Fibroblast of lung (primary cell): ENCODE measurements around the gene KCTD2.

ENCODE experiments used
- EZH2 ChIP-seq: IDR thresholded peaks from 2 replicates; pipeline ENCODE4 v1.5.1; 2012; ENCODE audit warnings: low read length, control low read depth, mild to moderate bottlenecking; ENCODE audit errors: missing control alignments
- TF ChIP-seq, protein P1 (sequence below), 2 donors: IDR thresholded peaks in 1 of 2; conservative IDR thresholded peaks in 1 of 2; 1 replicate in 1 of 2; 2 replicates in 1 of 2; pipeline ENCODE4 v1.5.1; 2011 to 2012; ENCODE audit warnings: low read length in 2 of 2, control low read depth in 1 of 2, inconsistent platforms in 1 of 2, low read depth in 1 of 2, mild to moderate bottlenecking in 1 of 2

DNA sequence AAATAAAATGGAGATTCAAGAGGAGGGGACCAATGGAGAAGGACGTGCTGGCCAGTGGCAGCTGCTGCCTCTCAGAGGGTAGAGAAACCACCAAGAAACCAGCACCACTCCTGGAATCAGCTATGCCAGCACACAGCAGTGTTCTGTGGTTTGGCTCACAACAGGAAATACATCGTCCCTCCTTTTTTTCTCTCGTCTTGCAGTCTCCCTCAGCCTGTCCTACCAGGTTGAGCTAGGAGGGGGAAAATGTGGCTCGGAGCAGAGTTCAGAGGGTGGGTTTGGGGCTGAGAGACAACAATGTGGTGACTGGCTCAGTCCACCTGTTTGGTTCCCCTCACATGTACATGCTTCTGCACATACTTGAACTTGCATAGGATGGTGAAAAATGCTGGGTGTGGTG is 20.8 kb downstream of the KCTD2 start:
- TF ChIP-seq, protein P1, sequence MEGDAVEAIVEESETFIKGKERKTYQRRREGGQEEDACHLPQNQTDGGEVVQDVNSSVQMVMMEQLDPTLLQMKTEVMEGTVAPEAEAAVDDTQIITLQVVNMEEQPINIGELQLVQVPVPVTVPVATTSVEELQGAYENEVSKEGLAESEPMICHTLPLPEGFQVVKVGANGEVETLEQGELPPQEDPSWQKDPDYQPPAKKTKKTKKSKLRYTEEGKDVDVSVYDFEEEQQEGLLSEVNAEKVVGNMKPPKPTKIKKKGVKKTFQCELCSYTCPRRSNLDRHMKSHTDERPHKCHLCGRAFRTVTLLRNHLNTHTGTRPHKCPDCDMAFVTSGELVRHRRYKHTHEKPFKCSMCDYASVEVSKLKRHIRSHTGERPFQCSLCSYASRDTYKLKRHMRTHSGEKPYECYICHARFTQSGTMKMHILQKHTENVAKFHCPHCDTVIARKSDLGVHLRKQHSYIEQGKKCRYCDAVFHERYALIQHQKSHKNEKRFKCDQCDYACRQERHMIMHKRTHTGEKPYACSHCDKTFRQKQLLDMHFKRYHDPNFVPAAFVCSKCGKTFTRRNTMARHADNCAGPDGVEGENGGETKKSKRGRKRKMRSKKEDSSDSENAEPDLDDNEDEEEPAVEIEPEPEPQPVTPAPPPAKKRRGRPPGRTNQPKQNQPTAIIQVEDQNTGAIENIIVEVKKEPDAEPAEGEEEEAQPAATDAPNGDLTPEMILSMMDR (conservative IDR thresholded peaks at IDR 0.05 in 1 of 2, IDR thresholded peaks at IDR 0.05 in 1 of 2; ENCODE audit: low read depth in 1 of 2, low read length in 2 of 2) = no peak
- TF ChIP-seq EZH2 = no peak
